ENCODE results near the gene SCYGR1. TPM values are rescaled to one million over a fixed set of nuclear protein-coding genes. Genes with fewer than 3 reads are reported as not detected.
"Not testable (repeated sequence)": the region's sequence is repeated elsewhere in the genome, so short reads cannot be mapped to it uniquely, and the experiment has no call there.

Gene SCYGR1, protein sequence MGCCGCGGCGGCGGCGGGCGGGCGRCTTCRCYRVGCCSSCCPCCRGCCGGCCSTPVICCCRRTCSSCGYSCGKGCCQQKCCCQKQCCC
- total RNA-seq = not detected
- not detected for polyA plus RNA-seq (ENCODE audit: insufficient read depth, low read depth, low replicate concordance)
- long read RNA-seq, donor 1 = 0 reads
- long read RNA-seq, donor 2 = 0 reads
- long read RNA-seq, donor 3 = 0 reads
- long read RNA-seq, donor 4 = 0 reads
- long read RNA-seq, donor 5 = 0 reads
- long read RNA-seq, donor 6 = 0 reads
- long read RNA-seq, donor 7 = 0 reads
- long read RNA-seq, donor 8 = 0 reads
- long read RNA-seq, donor 9 = 0 reads
- long read RNA-seq, donor 10 = 0 reads

DNA sequence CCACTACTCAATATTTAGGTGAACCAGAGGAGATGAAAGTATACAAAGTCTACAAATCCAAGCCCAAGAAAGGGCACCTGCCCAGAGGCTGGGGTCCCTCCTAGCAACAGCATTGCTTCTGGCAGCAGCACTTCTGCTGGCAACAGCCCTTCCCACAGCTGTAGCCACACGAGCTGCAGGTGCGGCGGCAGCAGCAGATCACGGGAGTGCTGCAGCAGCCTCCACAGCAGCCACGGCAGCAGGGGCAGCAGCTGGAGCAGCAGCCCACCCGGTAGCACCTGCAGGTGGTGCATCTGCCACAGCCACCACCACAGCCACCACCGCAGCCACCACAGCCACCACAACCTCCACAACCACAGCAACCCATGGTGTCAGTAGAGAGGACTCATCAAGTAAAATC is at the start of gene SCYGR1:
Gene SCYGR1 (minus strand): TSS at position 367 of the 400 bp plus-strand sequence. CDS start 0 bp downstream, at position 367.
- DNase-seq = not testable (repeated sequence)

DNA sequence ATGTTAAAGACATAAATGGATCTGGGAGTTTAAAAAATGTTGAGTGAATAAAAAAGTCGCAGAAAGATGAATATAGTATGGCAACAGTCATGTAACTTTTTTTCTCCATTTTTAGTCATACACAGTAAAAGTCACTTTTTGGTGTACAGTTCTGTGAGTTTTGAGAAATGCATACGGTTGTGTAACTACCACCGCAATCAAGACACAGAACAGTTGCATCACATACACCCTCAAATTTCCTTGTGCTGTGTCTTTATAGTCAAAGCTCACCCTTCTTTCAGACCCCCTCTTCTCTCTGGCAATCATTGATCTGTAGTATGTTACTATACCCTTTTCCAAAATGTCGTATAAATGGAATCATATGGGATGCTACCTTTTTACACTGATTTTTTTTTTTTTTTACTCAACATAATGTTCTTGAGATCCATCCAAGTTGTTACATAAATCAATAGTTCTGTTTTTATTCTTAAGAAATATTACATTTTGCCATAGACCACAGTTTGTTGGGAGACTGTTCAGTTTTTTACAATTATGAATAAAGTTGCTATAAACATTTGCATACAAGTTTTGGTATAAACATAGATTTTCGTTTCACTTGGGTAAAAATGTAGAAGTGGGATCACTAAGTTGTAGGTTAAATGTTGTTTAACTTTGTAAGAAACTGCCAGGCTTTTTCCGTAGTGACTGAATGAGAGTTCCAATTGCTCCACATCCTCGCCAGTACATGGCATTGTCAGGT is 48.9 kb upstream of the SCYGR1 start:
- TF ChIP-seq, protein P1, sequence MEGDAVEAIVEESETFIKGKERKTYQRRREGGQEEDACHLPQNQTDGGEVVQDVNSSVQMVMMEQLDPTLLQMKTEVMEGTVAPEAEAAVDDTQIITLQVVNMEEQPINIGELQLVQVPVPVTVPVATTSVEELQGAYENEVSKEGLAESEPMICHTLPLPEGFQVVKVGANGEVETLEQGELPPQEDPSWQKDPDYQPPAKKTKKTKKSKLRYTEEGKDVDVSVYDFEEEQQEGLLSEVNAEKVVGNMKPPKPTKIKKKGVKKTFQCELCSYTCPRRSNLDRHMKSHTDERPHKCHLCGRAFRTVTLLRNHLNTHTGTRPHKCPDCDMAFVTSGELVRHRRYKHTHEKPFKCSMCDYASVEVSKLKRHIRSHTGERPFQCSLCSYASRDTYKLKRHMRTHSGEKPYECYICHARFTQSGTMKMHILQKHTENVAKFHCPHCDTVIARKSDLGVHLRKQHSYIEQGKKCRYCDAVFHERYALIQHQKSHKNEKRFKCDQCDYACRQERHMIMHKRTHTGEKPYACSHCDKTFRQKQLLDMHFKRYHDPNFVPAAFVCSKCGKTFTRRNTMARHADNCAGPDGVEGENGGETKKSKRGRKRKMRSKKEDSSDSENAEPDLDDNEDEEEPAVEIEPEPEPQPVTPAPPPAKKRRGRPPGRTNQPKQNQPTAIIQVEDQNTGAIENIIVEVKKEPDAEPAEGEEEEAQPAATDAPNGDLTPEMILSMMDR (IDR thresholded peaks at IDR 0.05; ENCODE audit: borderline replicate concordance, extremely low read depth, insufficient read depth) = no peak

More for the DNA sequence above, at the start of gene SCYGR1:
- FAIRE-seq; H3K27ac ChIP-seq (ENCODE audit: low read depth in 2 of 2, low read length in 2 of 2); H3K27me3 ChIP-seq (ENCODE audit: control insufficient read depth, insufficient read depth, low read length); H3K9me3 ChIP-seq (ENCODE audit: control insufficient read depth in 2 of 3, insufficient read depth in 1 of 3, low read length in 3 of 3); H3K9ac ChIP-seq (ENCODE audit: low read length in 3 of 3); H3K4me3 ChIP-seq (ENCODE audit: low read length in 3 of 3); H3K4me1 ChIP-seq (ENCODE audit: control insufficient read depth in 2 of 3, insufficient read depth in 2 of 3, low read depth in 1 of 3, low read length in 3 of 3); H3K36me3 ChIP-seq (ENCODE audit: control insufficient read depth in 2 of 3, insufficient read depth in 3 of 3, low read length in 3 of 3); intact Hi-C loops (cut with DNase I): not testable (repeated sequence)

DNA sequence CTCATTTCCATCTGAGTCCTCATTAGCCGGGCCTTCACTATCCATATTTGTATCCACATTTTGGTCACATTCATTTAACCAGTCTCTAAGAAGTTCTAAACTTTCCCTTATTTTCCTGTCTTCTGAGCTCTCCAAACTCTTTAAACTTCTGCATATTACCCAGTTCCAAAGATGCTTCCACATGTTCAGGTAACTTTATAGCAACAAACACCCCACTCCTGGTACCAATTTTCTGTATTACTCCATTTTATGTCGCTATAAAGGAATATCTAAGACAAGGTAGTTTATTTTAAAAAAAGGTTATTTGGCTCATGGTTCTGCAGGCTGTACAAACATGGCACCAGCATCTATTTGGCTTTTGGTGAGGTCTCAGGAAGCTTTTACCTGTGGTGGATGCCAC is 45.4 kb upstream of the SCYGR1 start:
- no peaks in the 10 kb centered on the region for H3K36me3 ChIP-seq (ENCODE audit: control insufficient read depth in 2 of 3, insufficient read depth in 3 of 3, low read length in 3 of 3)
- no peak for FAIRE-seq
- intact Hi-C loops (cut with DNase I) = no loop called here
- no peak overlapping the region for H3K4me3 ChIP-seq (ENCODE audit: low read length in 3 of 3)
- TF ChIP-seq, protein P1 (IDR thresholded peaks at IDR 0.05; ENCODE audit: borderline replicate concordance, extremely low read depth, insufficient read depth) = no peak
- no peaks in the 10 kb centered on the region for H3K27me3 ChIP-seq (ENCODE audit: control insufficient read depth, insufficient read depth, low read length)
- no peak overlapping the region for H3K9ac ChIP-seq (ENCODE audit: low read length in 3 of 3)
- DNase-seq = no peak
- H3K27ac ChIP-seq (ENCODE audit: low read depth in 2 of 2, low read length in 2 of 2) = no peak overlapping the region
- no peaks in the 10 kb centered on the region for H3K4me1 ChIP-seq (ENCODE audit: control insufficient read depth in 2 of 3, insufficient read depth in 2 of 3, low read depth in 1 of 3, low read length in 3 of 3)
- peaks cover 0 to 11% (median 3%) of the 10 kb centered on the region in 3 donors for H3K9me3 ChIP-seq (ENCODE audit: control insufficient read depth in 2 of 3, insufficient read depth in 1 of 3, low read length in 3 of 3)

More for the DNA sequence above, 48.9 kb upstream of the SCYGR1 start:
- H3K4me3 ChIP-seq (ENCODE audit: low read length in 3 of 3) = no peak overlapping the region
- DNase-seq (no peak), FAIRE-seq (no peak)
- no peak overlapping the region for H3K27ac ChIP-seq (ENCODE audit: low read depth in 2 of 2, low read length in 2 of 2)
- no peaks in the 10 kb centered on the region for H3K4me1 ChIP-seq (ENCODE audit: control insufficient read depth in 2 of 3, insufficient read depth in 2 of 3, low read depth in 1 of 3, low read length in 3 of 3)
- H3K9me3 ChIP-seq (ENCODE audit: control insufficient read depth in 2 of 3, insufficient read depth in 1 of 3, low read length in 3 of 3) = peaks cover 0 to 11% (median 3%) of the 10 kb centered on the region in 3 donors
- no peaks in the 10 kb centered on the region for H3K36me3 ChIP-seq (ENCODE audit: control insufficient read depth in 2 of 3, insufficient read depth in 3 of 3, low read length in 3 of 3)
- intact Hi-C loops (cut with DNase I) = no loop called here
- H3K27me3 ChIP-seq (ENCODE audit: control insufficient read depth, insufficient read depth, low read length) = no peaks in the 10 kb centered on the region
- H3K9ac ChIP-seq (ENCODE audit: low read length in 3 of 3) = no peak overlapping the region

DNA sequence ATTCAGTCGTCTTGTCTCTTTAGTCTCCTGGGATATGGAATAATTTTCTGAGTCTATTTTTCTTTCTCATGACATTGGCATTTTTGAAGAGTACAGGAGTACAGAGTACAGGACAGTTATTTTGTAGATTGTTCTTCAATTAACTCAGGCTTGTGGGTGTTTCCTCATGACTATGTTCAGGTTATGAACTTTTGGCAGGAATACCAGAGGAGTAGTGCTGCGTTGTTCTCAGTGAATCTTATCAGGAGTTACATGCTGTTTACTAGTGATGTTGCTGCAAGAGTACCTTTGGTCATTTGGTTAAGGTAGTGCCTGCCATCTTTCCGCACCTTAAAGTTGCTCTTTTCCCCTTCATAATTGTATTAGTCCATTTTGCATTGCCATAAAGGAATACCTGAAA is 42.9 kb upstream of the SCYGR1 start:
- Histone ChIP-seq H3K4me3 (ENCODE audit: low read length in 3 of 3) (no peak overlapping the region), H3K9ac (ENCODE audit: low read length in 3 of 3) (no peak overlapping the region), H3K27me3 (ENCODE audit: control insufficient read depth, insufficient read depth, low read length) (no peaks in the 10 kb centered on the region), H3K4me1 (ENCODE audit: control insufficient read depth in 2 of 3, insufficient read depth in 2 of 3, low read depth in 1 of 3, low read length in 3 of 3) (no peaks in the 10 kb centered on the region), H3K9me3 (ENCODE audit: control insufficient read depth in 2 of 3, insufficient read depth in 1 of 3, low read length in 3 of 3) (peaks cover 0 to 11% (median 3%) of the 10 kb centered on the region in 3 donors), H3K36me3 (ENCODE audit: control insufficient read depth in 2 of 3, insufficient read depth in 3 of 3, low read length in 3 of 3) (no peaks in the 10 kb centered on the region), H3K27ac (ENCODE audit: low read depth in 2 of 2, low read length in 2 of 2) (no peak overlapping the region)
- DNase-seq = no peak
- intact Hi-C loops (cut with DNase I) = no loop called here
- no peak for FAIRE-seq
- TF ChIP-seq, protein P1 (IDR thresholded peaks at IDR 0.05; ENCODE audit: borderline replicate concordance, extremely low read depth, insufficient read depth) = no peak

Measured in kidney (tissue), 22 donors.